GM20000 (cell line): Measurements from ENCODE around the gene PTPRN2.

Experiments used
- DNase-seq: peaks from one replicate; pipeline ENCODE4 v3.0.0; 2012; ENCODE audit warnings: low spot score
- CTCF ChIP-seq: IDR thresholded peaks from 2 replicates; pipeline ENCODE4 v1.5.1; 2012; ENCODE audit warnings: mild to moderate bottlenecking, control low read depth; ENCODE audit errors: extremely low read depth, missing control alignments

PTPRN2 gene

GRCh38 chr7:158125091-158125490, 462.5 kb downstream of the PTPRN2 start:
- DNase-seq: no peak
- no peak for TF ChIP-seq CTCF

- DNase-seq: no peak
These were observed 462.9 kb downstream of the PTPRN2 start for GRCh38 chr7:158124671-158125079.

GRCh38 chr7:158123753-158124152, 463.9 kb downstream of the PTPRN2 start:
- DNase-seq: no peak
- no peak for TF ChIP-seq CTCF

More at GRCh38 chr7:158124671-158125079, 462.9 kb downstream of the PTPRN2 start:
- no peak for TF ChIP-seq CTCF

- no peak for DNase-seq
- no peak for TF ChIP-seq CTCF
These were observed 464.4 kb downstream of the PTPRN2 start for GRCh38 chr7:158123214-158123613.

- DNase-seq: no peak
- TF ChIP-seq CTCF: no peak
These were observed 466.1 kb downstream of the PTPRN2 start for GRCh38 chr7:158121441-158122045.

- no peak for DNase-seq
- no peak for TF ChIP-seq CTCF
These were observed 466.9 kb downstream of the PTPRN2 start for GRCh38 chr7:158120716-158121115.

- DNase-seq: no peak
- TF ChIP-seq CTCF: no peak
These were observed 467.3 kb downstream of the PTPRN2 start for GRCh38 chr7:158120316-158120715.
